Erythroblast (primary cell): ENCODE measurements around the gene NGFR.

ENCODE experiments used
- GATA1 ChIP-seq: IDR thresholded peaks from 2 replicates; pipeline ENCODE4 v1.6.1; 2011; ENCODE audit warnings: low read depth, mild to moderate bottlenecking, control low read depth, low read length, moderate library complexity
- POLR2A ChIP-seq: IDR thresholded peaks from 2 replicates; pipeline ENCODE4 v1.6.1; 2011; ENCODE audit warnings: mild to moderate bottlenecking, low read length

- TF ChIP-seq POLR2A: no peak
- TF ChIP-seq GATA1: no peak
Measured at GRCh38 chr17:49521088-49521450, 26.0 kb downstream of the NGFR start.
